Stimulated activated CD8-positive, alpha-beta memory T cell treated with anti-CD3 and anti-CD28 coated beads, Interleukin-12 subunit alpha, Interleukin-12 subunit beta, amount 100 ng/mL, for 1 hour (primary cell): Measurements from ENCODE around the gene TLL2.

ENCODE experiments used
- DNase-seq: peaks from one replicate; pipeline ENCODE4 v3.0.0-alpha.2; 2020; ENCODE audit warnings: low read depth

The TLL2 gene

DNA sequence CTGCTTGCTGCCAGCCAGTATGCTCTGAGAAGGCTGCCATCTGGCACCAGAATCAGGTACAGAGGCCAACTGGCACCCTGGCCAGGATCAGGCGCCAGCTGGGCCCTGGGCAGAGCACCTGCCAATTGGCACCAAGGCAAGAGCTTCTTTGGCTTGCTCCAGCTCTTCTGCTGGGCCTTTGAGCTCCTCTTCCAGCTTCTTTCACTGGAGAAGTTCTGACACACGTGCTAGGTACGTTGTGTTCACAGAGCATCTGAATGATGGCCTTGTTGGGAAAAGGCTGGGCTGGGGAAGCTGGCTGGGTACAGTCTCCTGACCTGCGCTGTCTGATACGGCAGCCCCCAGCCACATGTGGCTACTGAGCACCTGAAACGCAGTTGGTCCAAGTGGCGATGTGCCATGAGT, 123.3 kb downstream of the TLL2 start:
- no peak for DNase-seq

DNA sequence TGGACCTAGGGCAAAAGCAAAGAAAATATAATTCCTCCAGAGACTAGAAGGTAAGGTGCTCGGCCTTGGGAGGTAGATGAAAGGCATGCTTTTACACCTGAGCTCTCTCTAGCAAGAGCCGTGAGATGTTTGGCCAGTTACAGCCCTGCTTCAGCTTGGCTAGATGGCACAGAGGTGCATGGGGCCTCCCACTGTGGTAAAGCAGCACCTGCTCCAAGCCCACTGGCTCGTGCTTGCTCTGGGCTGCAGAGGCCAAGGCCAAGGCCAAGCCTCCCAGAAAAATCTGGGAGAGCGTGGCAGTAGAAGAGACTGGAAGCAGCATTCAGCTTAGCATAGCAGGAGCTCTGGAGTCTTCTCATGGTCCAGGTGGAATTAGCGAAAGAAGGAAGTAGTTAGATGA, 123.9 kb downstream of the TLL2 start:
- no peak for DNase-seq

DNA sequence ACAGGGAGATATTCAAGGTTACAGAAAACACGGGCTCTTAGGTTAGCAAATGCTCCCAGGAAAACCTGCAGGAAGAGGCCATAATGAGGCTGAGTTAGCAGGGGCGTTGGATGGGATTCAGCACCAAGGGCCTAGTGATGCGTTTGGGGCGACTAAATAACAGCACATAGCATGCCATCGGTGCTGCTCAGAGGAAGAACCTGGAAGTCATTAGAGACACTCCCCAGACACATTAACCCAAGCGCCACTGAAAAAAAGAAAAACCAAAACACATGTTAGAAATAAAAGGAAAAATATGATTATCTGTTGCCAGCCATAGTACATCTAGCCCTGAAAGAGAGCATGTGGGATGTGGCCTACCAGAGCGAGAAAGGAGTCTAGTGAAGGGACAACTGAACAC, 126.1 kb downstream of the TLL2 start:
- no peak for DNase-seq

DNA sequence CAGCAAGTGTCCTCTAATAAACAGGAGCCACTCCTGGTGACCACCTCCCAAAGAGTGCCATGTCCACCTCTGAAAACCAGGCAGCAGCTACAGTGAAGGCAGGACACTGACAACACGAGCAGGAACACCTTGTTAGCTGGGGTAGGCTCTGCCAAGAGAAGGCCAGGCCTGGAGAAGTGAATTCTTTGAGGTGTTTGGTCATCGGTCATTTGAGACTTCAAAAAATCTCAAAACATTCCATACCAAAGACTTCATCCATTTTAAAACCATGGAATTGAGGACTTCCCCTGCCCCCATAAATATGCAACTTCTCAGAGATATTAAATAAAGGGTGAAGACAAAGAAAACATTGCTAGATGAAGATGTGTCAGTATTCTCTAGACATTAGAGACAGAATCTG, 126.6 kb downstream of the TLL2 start:
- DNase-seq, result no peak

DNA sequence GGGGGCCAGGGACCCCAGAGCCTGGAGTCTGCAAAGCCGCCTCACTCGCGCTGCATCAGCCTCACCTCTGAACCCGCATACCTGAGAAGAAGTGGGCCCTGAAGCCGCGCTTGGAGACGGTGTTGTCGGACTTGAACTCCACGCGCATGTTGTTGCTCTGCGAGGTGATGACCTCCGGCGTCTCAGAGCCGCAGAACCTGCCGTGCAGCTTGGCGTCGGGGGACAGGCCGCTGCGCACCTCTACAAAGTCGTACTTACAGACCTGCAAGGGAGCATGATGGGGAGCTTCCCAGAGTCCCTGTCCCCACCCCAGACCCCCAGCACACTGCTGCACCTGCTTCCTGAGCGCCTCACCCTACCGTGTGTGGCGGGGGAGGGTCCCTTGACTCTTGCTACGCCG, 129.2 kb downstream of the TLL2 start:
- DNase-seq, result no peak

DNA sequence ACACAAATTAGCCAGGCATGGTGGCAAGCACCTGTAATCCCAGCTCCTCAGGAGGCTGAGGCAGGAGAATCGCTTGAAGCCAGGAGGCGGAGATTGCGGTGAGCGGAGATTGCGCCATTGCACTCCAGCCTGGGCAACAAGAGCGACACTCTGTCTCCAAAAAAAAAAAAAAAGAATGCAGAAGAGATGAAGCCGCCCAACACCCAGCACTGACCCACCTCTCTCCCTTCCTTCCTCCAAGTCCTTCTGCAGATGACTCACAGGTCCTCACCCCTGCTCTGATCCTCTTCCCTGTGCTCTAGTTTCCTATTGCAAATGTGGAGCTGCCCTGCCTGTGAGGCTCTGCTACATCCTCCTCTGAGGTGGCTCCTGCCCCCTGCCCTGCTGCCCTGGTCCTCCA, 132.9 kb downstream of the TLL2 start:
- DNase-seq, result no peak

DNA sequence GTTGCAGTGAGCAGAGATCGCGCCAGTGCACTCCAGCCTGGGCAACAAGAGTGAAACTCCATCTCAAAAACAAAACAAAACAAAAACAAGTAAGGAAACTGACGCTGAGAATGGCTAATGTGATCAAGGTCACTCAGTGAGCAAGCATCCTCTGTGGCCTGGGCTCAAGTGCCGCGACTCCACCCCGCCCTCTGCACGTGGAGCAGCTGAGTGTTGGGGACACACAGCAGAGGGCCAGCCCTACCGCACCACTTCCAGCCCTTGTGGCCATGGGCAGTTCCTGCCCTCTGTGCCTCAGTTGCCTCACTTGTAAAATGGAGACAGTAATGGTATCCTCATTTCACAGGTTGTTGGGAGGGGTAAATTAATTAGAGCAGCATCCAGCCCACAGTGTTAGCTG, 134.0 kb downstream of the TLL2 start:
- DNase-seq, result no peak

DNA sequence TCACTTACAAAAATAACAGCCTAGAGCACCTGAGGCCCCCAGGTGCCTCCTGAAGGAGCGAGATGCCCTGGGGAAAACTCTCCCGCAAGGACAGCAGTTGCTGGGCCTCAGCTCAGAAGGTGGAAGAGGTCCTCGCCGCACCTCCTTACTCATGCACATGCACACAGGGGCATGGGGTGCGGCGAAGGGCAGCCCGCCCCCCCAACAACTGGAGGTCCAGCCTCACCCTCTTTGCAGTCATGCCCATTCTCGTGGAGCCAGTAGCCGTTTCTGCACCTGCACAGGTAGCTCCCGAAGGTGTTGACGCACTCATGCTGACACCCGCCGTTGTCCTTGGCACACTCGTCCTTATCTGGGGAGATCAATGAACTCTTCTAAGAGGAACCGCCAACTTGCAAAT, 135.0 kb downstream of the TLL2 start:
- no peak for DNase-seq

DNA sequence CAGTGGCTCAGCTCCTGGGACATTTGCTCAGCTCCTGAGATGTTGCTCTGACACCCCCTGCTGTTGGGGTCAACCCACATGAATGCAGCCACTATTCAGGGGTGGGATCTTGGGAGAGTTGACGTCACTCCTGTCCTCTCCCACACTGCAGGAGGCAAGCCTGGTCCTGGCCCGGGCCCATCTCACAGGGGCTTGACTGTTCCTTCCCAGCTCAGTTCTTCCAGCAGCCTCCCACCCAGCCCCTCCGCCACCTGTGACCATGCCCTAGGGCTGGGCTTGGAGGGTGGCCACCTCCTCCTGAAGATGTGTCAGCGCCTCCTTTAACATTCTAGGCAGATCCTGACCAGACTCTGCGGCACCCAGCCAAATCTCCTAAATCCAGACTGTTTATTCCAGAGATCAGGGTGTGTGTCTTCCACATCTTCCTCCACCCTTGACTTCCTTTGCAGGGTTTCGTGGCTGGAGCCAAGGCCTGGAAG, 135.9 kb downstream of the TLL2 start:
- DNase-seq, result no peak

DNA sequence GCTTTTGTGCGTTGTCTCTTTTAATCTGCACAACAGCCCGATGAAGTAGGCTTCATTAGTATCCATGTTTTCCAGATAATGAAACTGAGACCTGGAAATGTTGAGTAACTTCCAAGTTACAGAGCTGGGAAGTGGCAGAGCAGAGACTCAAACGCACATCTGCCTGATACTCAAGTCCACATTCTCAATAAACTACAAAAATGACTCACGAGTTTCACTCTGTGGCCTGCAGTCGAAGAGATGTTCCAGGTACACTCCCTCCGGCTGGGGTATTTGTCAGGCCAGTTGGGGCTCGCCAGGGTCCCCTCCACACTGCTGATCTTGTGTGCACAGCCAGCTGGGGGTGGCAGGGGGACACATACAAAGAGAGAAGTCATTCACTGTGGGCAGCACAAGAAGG, 137.2 kb downstream of the TLL2 start:
- no peak for DNase-seq

DNA sequence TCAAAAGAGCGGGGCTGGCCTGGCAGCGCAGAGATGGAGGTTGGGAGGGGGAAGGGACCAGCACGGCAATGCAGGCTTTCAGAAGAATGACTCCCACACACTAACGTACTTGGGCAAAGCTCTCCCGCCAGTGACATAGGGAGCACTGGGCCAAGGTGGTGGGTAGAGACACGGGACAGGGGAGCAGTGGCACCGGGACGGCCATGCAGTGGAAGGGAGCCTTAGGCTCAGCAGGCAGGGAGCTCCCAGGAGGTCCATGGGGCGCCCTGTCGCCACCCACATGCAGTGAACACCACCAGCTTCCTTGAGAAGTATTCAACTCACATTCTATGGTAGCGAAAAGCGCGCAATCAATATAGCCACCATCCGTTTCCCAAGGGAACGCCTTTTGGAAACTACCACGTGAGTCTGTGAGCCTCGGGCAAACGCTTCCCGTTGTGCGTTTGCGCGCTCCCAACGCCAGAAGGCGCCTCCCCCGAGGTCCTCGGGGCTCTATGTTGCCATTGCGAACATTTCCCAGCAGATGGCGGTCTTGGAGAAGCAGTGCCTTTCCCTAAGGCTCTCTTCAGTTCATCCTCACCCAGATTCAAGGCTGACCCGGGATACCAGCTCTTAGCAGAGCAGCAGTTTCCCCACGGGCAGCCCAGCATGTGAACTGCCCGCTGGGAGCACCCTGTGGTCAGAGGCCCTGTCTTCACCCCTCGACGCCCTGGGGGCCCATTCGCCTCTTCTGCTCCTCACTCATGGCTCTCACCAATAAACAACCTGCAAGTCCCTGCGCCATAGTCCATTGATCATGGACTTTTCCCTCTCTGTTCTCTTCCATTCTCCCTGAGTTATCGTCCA, 138.5 kb downstream of the TLL2 start:
- DNase-seq, result peak; percentile 43

DNA sequence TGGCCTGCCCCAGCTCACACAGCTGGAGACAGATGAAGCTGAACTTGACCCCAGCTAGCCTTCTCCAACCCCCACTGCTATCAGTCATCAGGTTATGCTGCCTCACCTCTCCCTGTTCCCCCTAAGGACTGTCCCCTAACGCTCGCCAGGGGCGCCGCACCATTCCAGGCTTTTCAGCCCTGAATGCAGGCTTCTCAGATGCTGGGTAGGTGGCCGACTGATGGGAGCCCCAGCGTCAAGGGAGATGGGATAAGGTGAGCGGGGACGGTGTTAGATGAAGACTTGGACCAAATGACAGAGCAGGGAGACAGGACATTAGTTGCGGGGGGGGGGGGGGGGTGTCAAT, 139.1 kb downstream of the TLL2 start:
- DNase-seq, result no peak

DNA sequence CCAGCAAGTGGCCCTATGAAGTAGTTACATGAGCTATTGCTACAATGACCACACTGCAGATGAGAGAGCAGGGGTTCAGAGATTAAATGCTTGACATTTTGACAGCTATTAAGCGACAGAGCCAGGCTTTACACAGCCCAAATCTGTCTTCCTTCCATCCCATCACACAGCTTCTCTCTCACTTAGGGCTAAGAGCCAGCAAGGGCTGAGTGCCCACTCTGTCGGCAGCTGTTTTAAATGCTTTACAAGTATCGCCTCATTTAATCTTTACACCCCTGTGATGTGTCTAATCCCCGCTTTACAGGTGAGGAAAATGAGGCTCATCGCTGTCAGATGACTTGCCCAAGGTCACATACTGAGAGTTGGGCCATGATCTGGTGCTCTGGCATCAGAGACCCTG, 139.7 kb downstream of the TLL2 start:
- no peak for DNase-seq

DNA sequence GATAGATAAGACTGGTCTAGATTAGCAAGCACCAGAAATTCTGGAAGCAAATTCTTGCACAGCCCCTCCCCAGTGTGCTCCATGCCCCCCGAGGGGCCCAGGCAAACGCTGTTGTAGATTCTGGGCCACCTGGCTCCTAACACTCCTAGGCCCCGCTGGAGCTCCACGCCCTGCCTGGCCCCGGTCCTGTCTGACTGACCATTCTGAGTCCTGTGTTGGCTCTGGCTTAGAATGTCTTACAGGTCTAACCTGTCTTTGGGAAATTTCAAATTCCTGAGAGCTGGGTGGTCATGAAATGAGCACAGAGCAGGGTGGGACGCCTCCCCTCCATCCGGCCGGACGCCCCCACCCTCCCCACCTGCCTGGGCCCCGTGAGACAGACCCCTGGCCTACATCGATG, 142.4 kb downstream of the TLL2 start:
- no peak for DNase-seq

DNA sequence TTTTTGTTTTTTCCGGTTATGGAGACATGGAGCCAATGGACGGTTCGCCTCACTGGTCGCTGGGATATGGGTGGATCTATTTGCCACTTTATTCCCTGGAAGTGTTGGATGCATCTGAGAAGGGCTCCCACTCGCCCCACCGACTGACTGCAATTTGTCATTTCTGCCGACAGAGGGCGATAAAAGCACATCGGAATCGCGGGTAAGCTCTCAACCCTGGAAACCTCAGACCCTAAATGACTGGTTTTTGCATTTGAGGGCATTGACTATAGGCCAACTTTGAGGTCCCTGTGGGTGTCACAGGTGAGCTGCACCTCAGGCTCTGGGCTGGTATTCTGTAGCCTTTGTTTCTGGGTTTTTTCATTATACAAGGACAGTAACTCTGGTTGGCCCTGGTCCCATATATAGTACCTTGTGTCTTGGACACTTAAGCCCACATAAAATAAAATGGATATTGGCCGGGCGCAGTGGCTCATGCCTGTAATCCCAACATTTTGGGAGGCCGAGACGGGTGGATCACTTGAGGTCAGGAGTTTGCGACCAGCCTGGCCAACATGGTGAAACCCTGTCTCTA, 143.1 kb downstream of the TLL2 start:
- DNase-seq, result peak; percentile 27

DNA sequence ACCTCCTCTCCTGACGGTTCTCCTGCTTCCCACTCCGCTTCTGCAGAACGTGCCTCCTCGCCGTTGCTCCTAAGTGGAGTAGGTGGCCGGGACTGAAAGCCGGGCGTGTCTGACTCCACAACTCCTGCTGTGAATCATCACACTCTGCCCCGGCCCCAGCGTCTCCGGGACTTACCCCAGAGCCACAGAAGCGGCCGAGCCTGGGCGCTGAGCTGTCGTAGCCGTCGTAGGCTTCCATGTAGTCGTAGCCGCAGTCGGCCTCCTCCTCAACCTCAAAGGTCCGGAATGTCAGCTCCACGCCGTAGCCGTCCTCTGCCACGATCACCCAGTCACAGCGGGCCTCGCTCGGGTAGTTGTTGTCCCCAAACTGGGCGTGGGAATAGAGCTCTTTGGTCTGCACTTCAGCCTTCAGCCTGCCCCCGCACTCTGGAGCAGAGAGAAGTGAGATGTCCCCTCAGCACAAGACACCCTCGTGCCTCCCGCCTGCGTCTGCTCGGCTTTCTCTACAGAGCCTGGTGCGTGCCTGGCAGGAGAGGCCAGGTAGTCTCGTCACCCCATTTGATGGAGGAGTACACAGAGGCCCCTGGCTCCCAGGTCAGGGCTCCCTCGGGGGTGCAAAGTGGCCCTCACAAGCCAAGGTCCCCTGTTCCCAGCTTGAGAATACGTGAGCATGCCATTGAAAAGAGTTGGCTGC, 143.7 kb downstream of the TLL2 start:
- DNase-seq, result no peak

DNA sequence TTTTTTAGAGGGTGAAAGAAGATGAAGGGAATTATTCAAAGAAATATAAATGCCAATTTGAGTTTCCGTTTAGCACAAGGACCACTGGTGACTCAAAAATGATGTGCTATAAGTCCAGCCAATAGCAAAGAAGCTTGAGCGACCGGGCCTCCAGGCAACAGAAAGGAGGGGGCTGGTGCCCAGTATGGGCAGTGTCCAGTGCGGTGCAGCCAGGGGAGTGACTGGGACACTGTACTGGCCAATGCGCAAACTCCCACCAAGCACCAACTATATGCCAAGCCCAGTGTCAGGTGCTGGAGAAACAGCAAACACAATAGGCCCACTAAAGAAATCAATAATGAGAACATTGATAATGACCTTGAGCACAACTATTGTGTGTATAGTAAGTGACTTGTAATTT, 144.8 kb downstream of the TLL2 start:
- no peak for DNase-seq

DNA sequence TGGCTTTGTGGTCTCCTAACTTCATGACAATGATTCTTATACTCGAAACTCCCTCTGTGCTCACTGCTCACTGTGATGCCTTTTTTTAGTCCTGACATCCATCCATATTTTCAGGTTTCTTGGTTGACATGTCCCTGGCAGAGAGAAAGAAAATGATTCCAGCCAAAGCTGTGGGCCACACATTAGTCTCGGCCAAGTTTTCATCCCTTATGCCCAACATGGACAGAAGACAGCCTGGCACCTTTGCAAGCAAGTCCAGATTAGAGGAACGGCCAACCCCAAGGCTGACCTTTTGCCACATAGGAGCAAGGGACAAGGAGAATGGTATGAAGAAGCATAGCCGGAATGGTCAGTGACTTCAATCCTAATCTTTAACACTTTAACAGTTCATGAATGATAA, 146.3 kb downstream of the TLL2 start:
- no peak for DNase-seq

DNA sequence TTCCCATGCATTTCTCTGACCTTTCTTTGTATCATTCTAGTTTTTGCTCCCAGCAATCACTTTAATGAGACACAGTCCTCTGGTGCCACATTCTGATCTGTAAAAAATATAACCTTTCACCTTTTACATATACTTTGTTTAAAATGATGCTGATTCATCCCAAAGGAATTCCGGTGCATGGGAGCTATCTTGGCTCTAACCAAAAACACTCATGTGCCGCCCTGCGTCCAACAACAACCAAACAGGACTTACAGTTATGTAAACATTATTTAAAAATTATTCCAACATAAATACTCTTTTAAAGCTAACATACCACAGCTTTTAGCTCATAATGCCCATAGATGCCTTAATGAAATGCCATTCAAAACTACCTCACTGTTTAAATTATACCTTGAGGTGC, 147.2 kb downstream of the TLL2 start:
- DNase-seq, result no peak

DNA sequence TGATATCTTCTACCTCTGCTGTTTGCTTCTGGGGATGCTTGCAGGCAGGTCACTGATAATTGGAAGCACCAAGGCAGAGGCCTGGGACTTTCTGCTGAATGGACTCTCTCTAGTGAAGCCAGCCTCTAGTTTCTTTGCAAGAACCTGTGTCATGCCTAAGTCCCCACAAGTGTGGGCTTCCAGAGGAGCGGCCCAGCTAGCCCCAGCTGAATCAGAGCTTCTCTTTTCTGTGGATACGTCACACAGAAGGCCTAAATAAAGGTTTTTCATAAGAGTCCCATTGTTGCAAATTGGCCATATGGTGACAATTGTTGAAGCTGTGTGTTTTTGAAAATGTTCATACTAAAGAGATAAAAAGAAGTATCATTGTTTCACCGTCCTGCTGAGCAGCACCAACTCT, 148.2 kb downstream of the TLL2 start:
- DNase-seq, result no peak

DNA sequence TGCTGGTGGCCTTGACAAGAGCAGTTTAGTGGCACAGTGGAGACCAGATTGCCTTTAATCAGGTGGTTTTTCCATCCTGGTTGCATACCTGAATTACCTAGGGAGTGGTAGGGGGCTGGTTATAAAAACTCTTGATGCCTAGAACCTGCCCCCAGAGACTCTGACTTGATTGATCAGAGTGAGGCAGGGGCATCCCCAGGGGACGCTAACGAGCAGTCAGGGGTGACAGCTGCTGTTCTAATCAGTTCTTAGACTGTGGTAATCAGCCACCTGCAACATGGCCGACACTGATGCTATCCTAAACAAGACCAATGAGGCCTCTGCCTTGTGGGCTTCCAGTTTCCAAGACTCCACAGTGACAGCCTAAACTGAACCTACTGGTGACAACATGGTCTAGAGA, 153.0 kb downstream of the TLL2 start:
- no peak for DNase-seq

DNA sequence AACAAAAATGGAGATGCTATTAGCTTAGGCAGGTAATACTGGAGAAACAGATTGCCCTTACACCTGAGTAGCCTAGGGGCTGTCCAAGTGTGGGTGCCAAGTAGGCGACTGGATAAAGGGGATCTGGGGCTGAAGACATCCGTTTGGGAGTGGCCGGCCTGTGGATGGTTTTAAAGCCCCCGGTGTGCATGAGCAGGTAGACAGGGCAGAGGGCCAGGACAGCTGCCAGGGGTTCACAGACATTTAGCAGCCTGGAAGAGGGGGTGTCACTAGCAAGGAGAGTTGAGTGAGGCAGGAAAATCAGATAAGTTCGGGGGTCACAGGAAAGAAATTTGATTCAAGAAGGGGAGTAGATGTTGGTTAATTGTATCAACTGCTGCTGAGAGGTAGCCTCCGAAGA, 153.4 kb downstream of the TLL2 start:
- no peak for DNase-seq

DNA sequence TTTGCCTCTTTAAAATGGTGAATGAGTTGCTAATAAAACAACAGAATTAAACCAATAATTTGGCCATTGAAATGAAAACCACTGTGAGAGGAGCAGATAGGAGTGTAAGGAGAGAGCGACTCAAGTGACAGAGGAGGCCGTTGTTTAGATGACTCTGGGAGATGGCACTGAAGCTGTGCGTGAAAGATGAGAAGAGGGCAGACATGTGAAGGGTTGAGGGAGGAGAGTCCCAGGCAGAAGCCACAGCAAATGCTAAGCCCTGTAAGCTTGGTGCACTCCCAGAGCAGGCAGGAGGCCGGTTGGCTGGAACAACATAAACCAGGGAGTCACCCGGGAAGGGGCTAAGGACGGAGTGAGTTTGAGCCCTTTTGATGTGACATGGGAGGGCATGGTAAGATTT, 154.1 kb downstream of the TLL2 start:
- no peak for DNase-seq
